DMS153 treated with DMSO at 0.1 percent for 48 hours (cell line): ENCODE data around the gene RPGR.

ENCODE experiments used
- DNase-seq: peaks from one replicate; lab custom pipeline; 2025; ENCODE audit not compliant: unreplicated experiment; lab: John Stamatoyannopoulos, UW

Gene RPGR, protein sequence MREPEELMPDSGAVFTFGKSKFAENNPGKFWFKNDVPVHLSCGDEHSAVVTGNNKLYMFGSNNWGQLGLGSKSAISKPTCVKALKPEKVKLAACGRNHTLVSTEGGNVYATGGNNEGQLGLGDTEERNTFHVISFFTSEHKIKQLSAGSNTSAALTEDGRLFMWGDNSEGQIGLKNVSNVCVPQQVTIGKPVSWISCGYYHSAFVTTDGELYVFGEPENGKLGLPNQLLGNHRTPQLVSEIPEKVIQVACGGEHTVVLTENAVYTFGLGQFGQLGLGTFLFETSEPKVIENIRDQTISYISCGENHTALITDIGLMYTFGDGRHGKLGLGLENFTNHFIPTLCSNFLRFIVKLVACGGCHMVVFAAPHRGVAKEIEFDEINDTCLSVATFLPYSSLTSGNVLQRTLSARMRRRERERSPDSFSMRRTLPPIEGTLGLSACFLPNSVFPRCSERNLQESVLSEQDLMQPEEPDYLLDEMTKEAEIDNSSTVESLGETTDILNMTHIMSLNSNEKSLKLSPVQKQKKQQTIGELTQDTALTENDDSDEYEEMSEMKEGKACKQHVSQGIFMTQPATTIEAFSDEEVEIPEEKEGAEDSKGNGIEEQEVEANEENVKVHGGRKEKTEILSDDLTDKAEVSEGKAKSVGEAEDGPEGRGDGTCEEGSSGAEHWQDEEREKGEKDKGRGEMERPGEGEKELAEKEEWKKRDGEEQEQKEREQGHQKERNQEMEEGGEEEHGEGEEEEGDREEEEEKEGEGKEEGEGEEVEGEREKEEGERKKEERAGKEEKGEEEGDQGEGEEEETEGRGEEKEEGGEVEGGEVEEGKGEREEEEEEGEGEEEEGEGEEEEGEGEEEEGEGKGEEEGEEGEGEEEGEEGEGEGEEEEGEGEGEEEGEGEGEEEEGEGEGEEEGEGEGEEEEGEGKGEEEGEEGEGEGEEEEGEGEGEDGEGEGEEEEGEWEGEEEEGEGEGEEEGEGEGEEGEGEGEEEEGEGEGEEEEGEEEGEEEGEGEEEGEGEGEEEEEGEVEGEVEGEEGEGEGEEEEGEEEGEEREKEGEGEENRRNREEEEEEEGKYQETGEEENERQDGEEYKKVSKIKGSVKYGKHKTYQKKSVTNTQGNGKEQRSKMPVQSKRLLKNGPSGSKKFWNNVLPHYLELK

DNA sequence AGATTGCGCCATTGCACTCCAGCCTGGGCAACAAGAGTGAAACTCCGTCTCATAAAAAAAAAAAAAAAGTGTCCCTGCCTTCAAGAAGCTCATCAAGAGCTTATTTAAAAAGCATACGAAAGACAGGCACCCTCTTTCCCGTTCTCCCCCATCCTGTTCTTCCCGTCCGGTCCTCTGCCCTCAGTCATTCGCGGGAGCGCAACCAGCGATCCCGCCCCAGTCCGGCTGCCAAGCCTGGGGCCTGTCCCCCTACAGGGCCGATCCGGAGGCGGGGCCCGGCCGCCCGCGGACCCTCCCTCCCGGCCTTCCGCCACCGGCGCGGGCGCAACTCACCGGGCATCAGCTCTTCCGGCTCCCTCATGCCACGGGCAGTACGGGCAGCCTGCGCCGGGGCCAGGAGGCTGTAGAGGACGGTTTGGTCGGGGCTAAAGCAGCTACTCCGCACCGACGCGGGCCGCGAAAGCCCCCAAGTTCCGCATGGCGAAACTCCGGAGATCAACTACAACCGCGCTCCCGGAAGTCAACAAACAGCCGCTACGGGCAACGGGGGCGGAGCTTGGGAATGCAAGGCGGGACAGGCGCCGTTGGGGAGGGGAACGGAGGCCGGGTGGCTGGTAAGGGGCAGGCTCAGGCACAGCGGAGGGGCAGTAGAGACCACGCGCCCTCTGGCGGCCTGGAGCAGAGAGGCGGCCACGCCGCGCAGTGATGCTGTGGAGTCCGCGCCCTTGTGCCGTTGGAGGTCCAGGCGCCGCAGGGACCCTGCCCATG lies at the start of gene RPGR:
Gene RPGR (minus strand): TSS at position 503 of the 768 bp plus-strand sequence. CDS start 142 bp downstream, at position 361.
- DNase-seq = peak; percentile 72

DNA sequence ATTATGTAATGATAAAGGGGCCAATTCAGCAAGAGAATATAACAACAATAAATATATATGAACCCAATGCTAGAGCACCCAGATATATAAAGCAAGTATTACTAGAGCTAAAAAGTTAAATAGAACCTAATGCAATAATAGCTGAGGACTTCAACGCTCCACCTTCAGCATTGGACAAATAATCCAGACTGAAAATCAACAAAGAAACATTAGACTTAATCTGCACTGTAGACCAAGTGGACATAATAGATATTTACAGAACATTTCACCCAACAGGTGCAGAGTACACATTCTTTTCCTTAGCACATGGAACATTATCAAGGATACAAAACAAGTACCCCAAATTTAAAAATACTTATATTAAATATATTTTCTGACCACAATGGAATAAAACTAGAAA lies 49.4 kb upstream of the RPGR start:
- no peak for DNase-seq

DNA sequence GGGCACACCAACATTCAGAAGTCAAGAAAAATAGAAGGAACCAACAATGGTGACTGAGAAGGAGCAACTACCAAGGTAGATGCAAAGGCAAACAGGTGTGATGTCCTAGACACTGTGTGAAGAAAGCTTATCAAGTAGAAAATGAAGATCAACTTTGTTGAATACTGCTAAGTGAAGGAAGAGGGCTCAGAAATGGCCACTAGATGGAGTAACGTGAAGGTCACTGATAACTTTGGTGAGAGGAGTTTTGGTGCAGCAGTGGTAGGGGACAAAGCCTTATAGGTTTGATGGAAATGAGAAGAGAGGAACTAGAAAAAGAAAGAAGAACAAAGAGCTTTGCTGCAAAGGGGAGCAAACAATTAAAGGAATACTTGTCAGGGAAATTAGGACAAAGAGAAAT lies 48.6 kb upstream of the RPGR start:
- no peak for DNase-seq

DNA sequence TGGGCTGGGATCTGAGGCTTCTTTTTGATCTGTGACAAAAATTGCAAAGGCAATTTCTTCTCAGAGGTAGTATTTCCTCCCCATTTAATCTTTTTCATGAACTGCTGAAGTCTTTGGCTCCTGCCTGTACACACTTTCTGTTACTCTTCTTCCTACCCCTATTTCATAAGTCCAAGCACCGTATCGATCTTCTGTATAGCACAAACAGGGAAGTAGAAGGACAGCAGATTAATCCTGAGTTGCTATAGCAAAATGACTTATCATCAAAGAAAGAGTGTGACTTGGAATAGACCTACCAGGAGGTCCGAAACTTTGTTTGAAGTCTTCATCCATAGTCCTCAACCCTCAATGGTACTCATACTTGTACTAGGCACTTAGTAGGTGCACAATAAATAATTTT lies 47.1 kb upstream of the RPGR start:
- no peak for DNase-seq

DNA sequence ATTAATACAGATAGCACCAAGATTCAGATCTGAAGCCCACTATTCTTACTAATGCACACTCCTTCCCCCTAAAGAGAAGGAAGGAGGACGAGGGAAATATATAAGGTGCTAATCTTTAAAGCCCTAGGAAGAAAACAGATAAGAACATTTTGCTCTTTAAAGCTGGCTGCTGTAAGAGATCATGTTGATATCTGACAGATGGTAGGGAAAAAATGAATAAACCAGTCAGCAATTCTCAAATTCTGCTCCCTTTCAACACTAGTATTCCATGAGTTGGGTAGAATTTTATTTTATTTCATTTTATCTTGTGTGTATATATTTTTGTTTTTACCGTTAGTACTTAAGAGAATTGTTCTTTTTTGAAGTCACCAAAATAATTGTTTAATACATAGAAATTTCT lies 44.3 kb upstream of the RPGR start:
- DNase-seq = no peak

DNA sequence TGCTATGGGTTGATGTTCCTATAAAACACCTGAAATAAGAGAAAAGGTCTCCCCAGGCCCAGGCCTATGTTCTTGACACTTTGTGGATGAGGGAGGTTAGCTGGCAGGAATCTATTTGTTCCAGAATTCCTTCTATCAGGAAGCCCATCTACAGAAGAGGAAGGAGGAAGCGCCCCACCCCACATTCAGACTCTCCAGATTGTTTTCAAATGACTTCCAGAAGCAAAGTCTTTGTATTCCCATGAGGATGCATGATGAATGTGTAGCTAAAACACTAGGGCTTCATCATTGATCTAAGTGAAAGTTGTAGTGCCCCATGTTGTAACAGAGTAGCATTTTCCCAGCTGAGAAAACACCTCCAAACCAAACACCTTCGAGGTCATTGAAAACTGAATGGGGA lies 41.5 kb upstream of the RPGR start:
- DNase-seq = no peak

DNA sequence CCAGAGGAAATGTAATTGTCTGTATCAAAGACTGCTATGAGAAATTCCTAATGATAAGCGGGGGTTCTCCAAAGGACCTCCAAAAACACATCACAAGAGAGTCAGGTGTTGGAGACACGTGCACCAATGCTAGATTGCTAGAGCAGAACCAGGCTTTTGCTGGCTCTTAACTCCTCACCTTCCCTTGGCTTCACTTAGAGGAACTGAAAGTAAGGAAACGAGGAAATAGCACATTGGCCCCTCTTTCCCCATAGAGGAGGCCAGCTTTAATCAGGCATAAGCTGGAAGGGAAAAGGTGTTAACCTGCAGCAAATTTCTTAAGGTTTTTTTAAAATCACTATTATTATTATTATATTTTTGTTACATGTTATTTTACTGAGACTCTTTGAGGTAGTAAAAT lies 38.6 kb upstream of the RPGR start:
- DNase-seq = no peak

DNA sequence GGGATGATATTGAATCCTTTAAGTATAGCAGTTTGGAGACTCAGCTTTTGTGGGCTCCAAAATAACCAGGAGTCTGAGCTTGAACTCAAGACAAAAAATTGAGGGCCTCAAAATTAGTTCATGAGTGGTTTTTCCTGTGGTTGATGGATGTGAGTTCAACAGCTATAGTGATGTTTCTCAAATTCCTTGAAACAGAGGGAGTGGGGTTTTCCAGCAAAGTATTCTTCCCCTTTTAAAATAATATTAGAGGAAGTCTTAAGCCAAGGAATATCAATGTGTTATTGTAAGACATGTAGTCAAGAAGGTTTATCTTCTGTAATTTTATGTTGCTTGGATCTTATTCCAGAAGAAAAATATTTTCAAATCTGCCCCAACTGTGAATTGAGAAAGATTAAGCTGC lies 35.7 kb upstream of the RPGR start:
- no peak for DNase-seq

DNA sequence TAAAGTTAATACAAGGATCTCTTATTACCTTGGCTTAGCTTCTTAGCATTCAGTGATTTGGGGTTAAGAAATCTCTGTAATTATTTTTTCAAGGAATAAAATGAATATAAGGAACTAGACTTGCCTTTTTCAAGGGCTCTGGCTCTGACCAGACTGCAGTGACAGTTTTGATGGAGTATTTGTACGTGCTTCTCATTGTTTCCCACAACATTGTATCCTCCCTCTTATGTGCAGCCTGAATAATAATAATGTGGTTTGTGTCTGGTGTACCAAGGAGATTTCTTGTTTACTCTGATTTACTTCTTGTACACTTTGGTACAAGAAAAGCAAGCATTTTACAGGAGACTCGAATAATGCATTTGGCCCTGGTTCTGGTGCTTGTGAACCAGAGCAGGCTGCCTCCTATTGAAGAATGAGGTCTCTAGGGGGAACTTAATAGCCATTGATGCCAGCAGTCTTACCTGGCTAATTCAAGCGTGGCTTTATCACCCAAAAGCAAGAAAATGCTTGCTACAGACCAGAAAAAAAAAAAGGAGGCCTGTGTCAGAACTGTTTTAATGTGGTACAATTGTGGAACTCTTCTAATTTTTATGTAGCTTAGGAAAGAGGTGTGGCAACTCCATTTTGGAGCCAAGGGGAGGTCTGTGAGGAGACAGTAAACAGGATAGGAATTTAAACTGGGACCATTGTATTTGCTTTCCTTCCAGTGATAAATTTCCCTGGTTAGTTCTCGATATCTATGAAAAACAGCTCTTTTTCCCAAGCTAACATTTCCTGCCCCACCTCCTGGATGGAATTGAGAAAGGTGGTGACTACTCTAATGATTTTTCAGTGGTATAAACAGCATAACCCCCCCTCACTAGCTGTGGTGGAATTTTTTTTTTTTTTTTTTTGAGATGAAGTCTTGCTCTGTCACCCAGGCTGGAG lies 30.7 kb upstream of the RPGR start:
- DNase-seq = no peak

DNA sequence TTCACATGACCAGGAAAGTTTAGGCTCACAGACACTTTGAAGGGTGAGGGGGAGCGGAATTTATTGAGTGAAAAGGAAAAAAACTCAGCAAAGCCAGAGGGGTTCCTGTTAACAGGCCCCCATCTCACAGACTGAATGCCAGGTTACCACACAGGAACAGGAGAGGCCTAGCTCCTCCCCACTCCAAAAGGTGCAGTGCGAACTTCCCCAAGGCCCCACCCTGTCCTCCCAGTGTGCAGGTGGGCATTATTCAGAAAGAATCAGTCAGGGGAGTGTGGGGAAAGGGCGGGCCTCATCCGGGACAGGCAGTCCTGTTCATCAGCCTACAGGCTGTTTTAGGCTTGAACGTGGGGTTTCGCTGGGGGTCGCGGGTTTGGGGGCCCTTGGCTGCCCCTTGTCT lies 29.1 kb upstream of the RPGR start:
- no peak for DNase-seq

DNA sequence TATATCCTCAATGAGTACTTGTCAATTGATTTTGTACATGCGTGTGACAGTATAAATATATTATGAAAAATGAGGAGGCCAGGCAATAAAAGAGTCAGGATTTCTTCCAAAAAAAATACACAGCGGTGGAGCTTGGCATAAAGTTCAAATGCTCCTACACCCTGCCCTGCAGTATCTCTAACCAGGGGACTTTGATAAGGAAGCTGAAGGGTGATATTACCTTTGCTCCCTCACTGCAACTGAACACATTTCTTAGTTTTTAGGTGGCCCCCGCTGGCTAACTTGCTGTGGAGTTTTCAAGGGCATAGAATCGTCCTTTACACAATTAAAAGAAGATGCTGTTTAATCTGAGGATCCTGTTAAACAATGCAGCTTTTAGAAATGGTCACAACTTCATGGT lies 25.1 kb upstream of the RPGR start, which contains the start of gene OTC:
Gene OTC (plus strand): TSS at position 243 of the 400 bp plus-strand sequence. CDS start 93 bp downstream, at position 336.
- DNase-seq = no peak

DNA sequence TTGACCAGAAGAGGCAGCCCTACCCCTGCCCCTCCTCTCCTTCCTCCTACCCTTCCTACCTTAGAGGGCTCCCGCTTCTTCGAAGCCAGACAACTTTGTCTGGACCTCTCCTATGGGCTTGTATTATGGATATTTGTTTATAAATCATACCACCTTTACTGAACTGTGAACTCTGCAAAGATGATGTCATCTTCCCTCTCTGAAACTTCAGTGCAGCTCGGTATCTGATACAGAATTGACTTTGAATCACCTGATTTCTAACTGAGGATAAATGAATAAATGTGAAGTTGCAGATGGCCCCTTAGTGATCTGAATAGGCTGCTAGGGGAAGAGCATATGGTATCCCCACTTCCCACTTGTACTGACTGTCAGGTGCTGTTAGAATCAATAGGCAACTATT lies 24.0 kb upstream of the RPGR start:
- no peak for DNase-seq

DNA sequence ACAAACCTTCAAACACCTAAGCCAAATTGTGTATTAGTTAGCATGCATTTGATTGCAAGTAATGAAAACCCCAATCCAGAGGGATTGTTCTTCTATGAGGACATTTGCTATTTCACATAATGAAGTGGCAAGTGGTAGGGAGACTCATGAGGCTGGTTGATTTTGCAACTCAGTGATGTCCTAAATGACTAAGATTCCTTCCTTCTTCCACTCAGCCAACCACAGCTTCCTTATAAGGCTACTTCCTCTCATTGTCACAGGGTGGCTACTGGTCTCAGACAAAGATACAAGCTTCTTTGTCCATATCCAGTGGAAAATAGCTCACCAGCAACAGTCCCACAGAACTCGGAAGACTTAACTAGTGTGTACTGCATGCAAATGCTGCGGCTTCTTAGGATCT lies 19.8 kb upstream of the RPGR start:
- no peak for DNase-seq

DNA sequence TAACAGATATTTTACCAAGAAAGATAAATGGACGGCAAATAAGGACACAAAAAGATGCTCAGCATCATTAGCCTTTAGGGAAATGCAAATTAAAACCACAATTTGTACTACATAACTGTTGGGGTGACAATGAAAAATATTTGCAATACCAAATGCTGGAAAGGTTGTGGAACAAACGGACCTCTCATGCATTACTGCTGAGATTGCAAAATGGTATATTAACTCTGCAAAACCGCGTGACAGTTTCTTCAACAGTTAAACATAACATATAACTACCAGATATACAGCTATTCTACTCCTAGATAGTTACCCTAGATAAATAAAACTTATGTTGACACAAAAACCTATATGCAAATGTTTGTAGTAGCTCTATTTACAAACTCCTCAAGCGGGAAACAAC lies 18.8 kb upstream of the RPGR start:
- no peak for DNase-seq

DNA sequence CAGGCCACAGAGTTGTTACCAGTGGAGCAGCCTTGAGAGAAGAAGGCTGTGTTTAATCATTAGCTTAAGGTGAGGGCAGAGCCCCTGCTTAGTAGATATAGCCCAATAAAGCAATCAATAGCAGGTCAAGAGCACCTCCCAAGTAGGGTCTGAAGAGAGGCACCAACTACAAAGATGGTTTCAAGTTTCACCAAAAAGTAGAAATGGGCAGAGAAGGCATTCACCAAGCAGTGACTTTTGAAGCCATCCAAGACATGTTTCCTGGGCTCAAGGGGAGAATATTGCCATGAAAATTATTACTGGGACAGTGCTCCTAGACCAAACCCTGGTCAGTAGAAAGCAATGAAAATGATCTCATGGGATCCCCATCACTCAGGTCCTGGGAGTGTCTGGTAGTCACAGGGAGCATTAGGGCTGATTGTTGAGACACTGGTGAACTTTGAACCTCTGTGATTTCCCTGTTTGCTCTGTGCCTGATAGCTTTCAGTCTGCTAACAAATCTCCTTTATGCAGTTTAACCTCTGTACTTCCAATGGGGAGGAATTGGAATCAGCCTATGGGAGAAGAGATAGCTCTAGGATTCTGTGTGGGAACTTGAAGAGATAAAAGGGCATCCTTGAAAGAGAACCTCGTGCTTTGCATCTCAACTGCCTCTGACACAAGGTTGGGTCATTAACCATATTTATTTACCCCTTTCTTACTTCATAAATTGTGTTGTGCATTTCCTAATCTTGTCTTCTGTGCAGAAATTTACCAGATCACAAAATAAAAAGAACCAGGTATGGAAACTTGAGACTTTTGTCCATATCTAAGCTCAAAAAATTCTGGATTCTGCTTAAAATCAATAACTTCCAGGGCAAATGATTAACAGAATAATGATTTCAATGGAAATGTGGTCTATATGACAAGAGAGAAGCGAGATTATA lies 15.8 kb upstream of the RPGR start:
- DNase-seq = no peak

DNA sequence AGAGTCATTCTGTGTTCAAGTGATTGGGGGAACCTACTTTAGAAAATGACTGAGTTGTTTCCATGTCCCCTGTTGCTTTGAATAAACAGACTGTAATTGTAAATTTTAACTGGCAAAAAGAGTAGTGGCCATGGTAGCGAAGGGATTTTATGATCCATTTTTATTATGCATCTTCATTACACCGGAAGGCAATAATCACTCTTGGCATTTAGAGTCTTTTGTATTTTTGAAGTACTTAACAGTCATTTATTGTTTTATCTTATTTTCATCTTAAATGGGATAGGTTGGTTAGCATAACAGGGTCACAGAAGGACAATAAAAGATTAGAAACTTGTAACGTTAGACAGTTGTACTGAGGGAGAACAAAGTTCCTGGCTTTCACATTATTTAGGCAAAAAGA lies 14.1 kb upstream of the RPGR start:
- no peak for DNase-seq

DNA sequence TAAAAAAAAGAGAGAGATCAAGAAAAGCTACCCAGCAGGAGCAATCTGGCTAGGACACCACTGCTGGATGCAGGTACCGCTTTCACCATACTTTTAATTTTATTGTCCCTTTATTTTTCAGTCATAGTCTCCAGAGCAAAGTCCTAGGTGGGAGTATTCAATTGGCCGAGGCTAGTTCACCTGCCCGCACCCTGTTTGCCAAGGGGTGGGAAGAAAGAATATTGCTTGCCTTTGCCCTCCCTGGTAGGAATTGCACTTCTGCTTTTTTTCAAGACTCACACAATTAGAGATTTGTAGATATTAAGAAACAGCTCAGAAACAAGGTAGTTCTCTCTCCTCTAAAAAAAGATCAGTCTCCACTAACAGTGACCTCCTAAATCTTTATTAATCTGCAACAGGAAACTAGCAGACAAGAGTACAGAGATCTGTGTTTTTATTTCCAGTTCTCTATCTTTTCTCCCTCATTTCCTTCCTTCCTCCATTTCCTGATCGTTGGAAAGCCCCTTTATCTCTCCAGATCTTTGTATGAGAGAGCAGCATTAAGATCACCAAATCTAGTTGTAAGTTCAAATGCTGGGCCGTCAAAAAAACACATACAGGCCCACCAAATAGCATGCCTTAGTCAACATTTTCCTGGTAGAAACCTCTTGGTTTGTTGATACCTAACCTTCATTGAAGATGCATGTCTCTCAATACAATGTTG lies 9.4 kb upstream of the RPGR start:
- no peak for DNase-seq

DNA sequence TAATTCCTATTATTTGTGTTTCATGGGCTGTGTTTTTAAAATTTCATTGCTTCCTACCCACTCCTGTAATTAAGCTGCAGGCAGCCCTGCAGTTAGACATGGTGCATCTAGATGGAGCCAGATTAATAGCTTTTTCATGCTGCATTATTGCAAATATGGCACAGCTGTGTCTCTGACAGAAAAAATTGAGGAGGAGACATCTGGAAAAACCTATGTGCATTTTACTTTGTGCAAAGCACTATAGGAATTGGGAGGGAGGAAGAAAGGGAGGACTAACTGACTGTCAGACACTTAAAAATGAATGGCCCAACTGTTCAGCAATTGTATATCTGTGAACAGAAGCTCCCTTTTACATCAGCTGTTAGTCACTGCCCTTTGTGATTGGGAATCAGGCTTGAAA lies 8.1 kb upstream of the RPGR start:
- no peak for DNase-seq
